IMR-90 (cell line): ENCODE data around the gene LSM12. TPM values are rescaled to one million over a fixed set of nuclear protein-coding genes. Genes with fewer than 3 reads are reported as not detected.

ENCODE experiments used
- ATAC-seq: fragments of 200-7000 bp; cut with Tn5 transposase; 2 replicates; pipeline ENCODE4 v1.9.1; 2020; ENCODE audit warnings: low read depth, mild to moderate bottlenecking, moderate library complexity
- BruUV-seq: library from RNA; stranded (reverse); fragments of 400-500 nt; replicated peaks from 2 replicates; lab custom pipeline; 2021; lab: Mats Ljungman, UMichigan
- CTCF ChIA-PET: fragments of 300-600 bp; formaldehyde crosslinking; extraction: SDS; loops from one replicate; lab custom pipeline; 2021; ENCODE audit warnings: antibody characterized with exemption; lab: Yijun Ruan, JAX
- POLR2A ChIA-PET: fragments of 300-600 bp; sonication (Branson Sonifier 250); formaldehyde crosslinking; loops from one replicate; lab custom pipeline; 2022; ENCODE audit warnings: antibody characterized with exemption; ENCODE audit not compliant: unreplicated experiment; lab: Charles Lee
- DNase-seq: peaks from one replicate; pipeline ENCODE4 v3.0.0; 2013
- H2AFZ ChIP-seq: replicated peaks from 2 replicates; pipeline ENCODE3; 2013; ENCODE audit warnings: low read length, mild to moderate bottlenecking; ENCODE audit not compliant: poor library complexity
- H2AK5ac ChIP-seq: 2 replicates; pipeline ENCODE4 v1.6.1; 2013; ENCODE audit warnings: low read depth, low read length, inconsistent platforms
- H2AK9ac ChIP-seq: replicated peaks from 2 replicates; pipeline ENCODE3; 2013; ENCODE audit warnings: mild to moderate bottlenecking, low read depth, low read length, moderate library complexity; ENCODE audit not compliant: poor library complexity
- H2BK120ac ChIP-seq: 2 replicates; pipeline ENCODE4 v1.6.1; 2013; ENCODE audit warnings: low read depth, low read length, inconsistent platforms
- H2BK15ac ChIP-seq: 3 replicates; pipeline ENCODE4 v1.6.1; 2013; ENCODE audit warnings: low read depth, low read length, inconsistent platforms
- H2BK20ac ChIP-seq: 2 replicates; pipeline ENCODE4 v1.6.1; 2013; ENCODE audit warnings: low read depth, mild to moderate bottlenecking, inconsistent platforms, low read length, moderate library complexity
- H2BK5ac ChIP-seq: 2 replicates; pipeline ENCODE4 v1.6.1; 2013; ENCODE audit warnings: mild to moderate bottlenecking, low read depth, low read length, inconsistent platforms; ENCODE audit not compliant: poor library complexity, severe bottlenecking
- H3K14ac ChIP-seq: replicated peaks from 2 replicates; pipeline ENCODE4 v1.6.1; 2013; ENCODE audit warnings: low read depth, low read length, inconsistent platforms
- H3K18ac ChIP-seq: 2 replicates; pipeline ENCODE4 v1.6.1; 2013; ENCODE audit warnings: low read depth, low read length, control low read depth
- H3K23ac ChIP-seq: 2 replicates; pipeline ENCODE4 v1.6.1; 2013; ENCODE audit warnings: low read depth, low read length, inconsistent platforms
- H3K27ac ChIP-seq: 2 replicates; pipeline ENCODE4 v1.5.1; 2013; ENCODE audit warnings: mild to moderate bottlenecking, control low read depth, low read length; ENCODE audit not compliant: insufficient read depth
- H3K27me3 ChIP-seq: 2 replicates; pipeline ENCODE4 v1.6.1; 2013; ENCODE audit warnings: low read length; ENCODE audit not compliant: control insufficient read depth, insufficient read depth
- H3K36me3 ChIP-seq: 2 replicates; pipeline ENCODE4 v1.6.1; 2013; ENCODE audit warnings: low read length, mixed read lengths; ENCODE audit not compliant: control insufficient read depth, insufficient read depth
- H3K4ac ChIP-seq: 2 replicates; pipeline ENCODE4 v1.6.1; 2013; ENCODE audit warnings: low read depth, low read length, inconsistent platforms
- H3K4me1 ChIP-seq: 2 replicates; pipeline ENCODE4 v1.6.1; 2013; ENCODE audit warnings: low read length, mixed read lengths; ENCODE audit not compliant: control insufficient read depth, insufficient read depth
- H3K4me2 ChIP-seq: 2 replicates; pipeline ENCODE4 v1.6.1; 2013; ENCODE audit warnings: low read depth, mild to moderate bottlenecking, control low read depth, low read length, moderate library complexity
- H3K4me3 ChIP-seq: 2 replicates; pipeline ENCODE4 v1.5.1; 2013; ENCODE audit warnings: low read depth, mild to moderate bottlenecking, control low read depth, low read length, moderate library complexity; ENCODE audit not compliant: insufficient read depth
- H3K56ac ChIP-seq: 2 replicates; pipeline ENCODE4 v1.6.1; 2013; ENCODE audit warnings: low read length, inconsistent platforms; ENCODE audit not compliant: insufficient read depth; ENCODE audit errors: extremely low read depth
- H3K79me1 ChIP-seq, 2 experiments: 2 replicates each; pipeline ENCODE4 v1.6.1; 2013; ENCODE audit warnings: low read length in 2 of 2, inconsistent platforms in 1 of 2, low read depth in 1 of 2
- H3K9ac ChIP-seq: 2 replicates; pipeline ENCODE4 v1.6.1; 2013; ENCODE audit warnings: low read depth, low read length, control low read depth
- H3K9me1 ChIP-seq: 2 replicates; pipeline ENCODE4 v1.6.1; 2013; ENCODE audit warnings: low read length, inconsistent platforms; ENCODE audit not compliant: insufficient read depth
- H3K9me3 ChIP-seq: 2 replicates; pipeline ENCODE4 v1.6.1; 2013; ENCODE audit warnings: low read length; ENCODE audit not compliant: control insufficient read depth, insufficient read depth
- H4K20me1 ChIP-seq: 2 replicates; pipeline ENCODE4 v1.6.1; 2013; ENCODE audit warnings: low read length, inconsistent platforms; ENCODE audit not compliant: insufficient read depth
- H4K5ac ChIP-seq: 2 replicates; pipeline ENCODE4 v1.6.1; 2013; ENCODE audit warnings: mild to moderate bottlenecking, low read depth, low read length, control low read depth
- H4K8ac ChIP-seq, 2 experiments: 2 replicates each; pipeline ENCODE4 v1.6.1; 2013; ENCODE audit warnings: low read depth in 2 of 2, low read length in 2 of 2, control low read depth in 1 of 2, inconsistent platforms in 1 of 2
- H4K91ac ChIP-seq: 2 replicates; pipeline ENCODE4 v1.6.1; 2013; ENCODE audit warnings: low read depth, low read length, inconsistent platforms; ENCODE audit not compliant: insufficient read depth
- NFE2L2 ChIP-seq: fragments of 150-350 bp; IDR thresholded peaks from 2 replicates; pipeline ENCODE4 v1.6.1; 2016; ENCODE audit warnings: low read depth, mild to moderate bottlenecking, low read length
- RFX5 ChIP-seq: IDR thresholded peaks from 2 replicates; pipeline ENCODE4 v1.8.0; 2012; ENCODE audit warnings: low read depth, mild to moderate bottlenecking, low read length, moderate library complexity
- WGBS, 2 experiments: methylation state at CpG; one replicate each; pipeline versions ENCODE4 v1.1.5 to v1.1.7; 2013; ENCODE audit warnings: missing lambda C conversion rate in 2 of 2; ENCODE audit not compliant: insufficient read length in 1 of 2; ENCODE audit errors: extremely low coverage in 2 of 2; 5-methylcytosine and 5-hydroxymethylcytosine counted together
- dilution Hi-C: fragments of 300-500 bp; cut with HindIII; formaldehyde crosslinking; loops from one replicate; pipeline ENCODE4 v1.14.3; 2018; ENCODE audit warnings: low sequenced_read_pairs; ENCODE audit not compliant: unreplicated experiment
- in situ Hi-C: fragments of 300-500 bp; cut with MboI; formaldehyde crosslinking; loops from 3 replicates; pipeline ENCODE4 v1.14.3; 2019; ENCODE audit warnings: low sequenced_read_pairs, inconsistent platforms, mixed read lengths
- intact Hi-C: fragments of 100-400 bp; cut with micrococcal nuclease; formaldehyde crosslinking; loops from 2 replicates; pipeline ENCODE4 v1.10.0; 2022
- polyA plus RNA-seq, 3 experiments: library from polyadenylated mRNA; depleted of rRNA; stranded (reverse); fragments of >200 nt; gene quantifications; 2 replicates each; pipeline ENCODE4 v1.2.3, GENCODE V29; 2012; ENCODE audit warnings: low replicate concordance in 1 of 3
- total RNA-seq: library from RNA; depleted of rRNA; stranded (reverse); fragments of >200 nt; gene quantifications from 2 replicates; pipeline ENCODE4 v1.2.3, GENCODE V29; 2012
- TF ChIP-seq, protein P1 (sequence below): conservative IDR thresholded peaks from 2 replicates; pipeline ENCODE4 v1.5.1; 2012; ENCODE audit warnings: mild to moderate bottlenecking, low read depth, low read length, improper control_type of control experiment

LSM12 gene
- total and polyA plus RNA-seq, 2 of the 4 experiments (the other 2 are of a cell fraction): 38.0 to 41.0 TPM

DNA sequence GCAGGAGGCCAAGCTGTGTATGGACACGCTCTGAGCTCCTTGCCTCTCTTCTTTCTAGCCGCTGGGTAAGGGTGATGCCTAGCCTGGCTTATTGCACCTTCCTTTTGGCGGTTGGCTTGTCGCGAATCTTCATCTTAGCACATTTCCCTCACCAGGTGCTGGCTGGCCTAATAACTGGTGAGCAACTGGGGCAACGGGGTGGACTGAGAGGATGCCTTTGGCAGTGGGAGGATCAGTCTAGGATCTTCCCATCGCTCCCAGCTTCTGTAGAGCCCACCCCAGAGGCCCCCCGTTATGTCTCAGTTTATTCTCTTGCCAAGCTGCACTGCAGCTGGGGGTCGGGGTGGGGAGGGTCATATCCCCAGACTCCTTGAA, 8.4 kb upstream of the LSM12 start (continued):
- TF ChIP-seq, protein P1, sequence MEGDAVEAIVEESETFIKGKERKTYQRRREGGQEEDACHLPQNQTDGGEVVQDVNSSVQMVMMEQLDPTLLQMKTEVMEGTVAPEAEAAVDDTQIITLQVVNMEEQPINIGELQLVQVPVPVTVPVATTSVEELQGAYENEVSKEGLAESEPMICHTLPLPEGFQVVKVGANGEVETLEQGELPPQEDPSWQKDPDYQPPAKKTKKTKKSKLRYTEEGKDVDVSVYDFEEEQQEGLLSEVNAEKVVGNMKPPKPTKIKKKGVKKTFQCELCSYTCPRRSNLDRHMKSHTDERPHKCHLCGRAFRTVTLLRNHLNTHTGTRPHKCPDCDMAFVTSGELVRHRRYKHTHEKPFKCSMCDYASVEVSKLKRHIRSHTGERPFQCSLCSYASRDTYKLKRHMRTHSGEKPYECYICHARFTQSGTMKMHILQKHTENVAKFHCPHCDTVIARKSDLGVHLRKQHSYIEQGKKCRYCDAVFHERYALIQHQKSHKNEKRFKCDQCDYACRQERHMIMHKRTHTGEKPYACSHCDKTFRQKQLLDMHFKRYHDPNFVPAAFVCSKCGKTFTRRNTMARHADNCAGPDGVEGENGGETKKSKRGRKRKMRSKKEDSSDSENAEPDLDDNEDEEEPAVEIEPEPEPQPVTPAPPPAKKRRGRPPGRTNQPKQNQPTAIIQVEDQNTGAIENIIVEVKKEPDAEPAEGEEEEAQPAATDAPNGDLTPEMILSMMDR: no peak
- no peak for TF ChIP-seq RFX5

DNA sequence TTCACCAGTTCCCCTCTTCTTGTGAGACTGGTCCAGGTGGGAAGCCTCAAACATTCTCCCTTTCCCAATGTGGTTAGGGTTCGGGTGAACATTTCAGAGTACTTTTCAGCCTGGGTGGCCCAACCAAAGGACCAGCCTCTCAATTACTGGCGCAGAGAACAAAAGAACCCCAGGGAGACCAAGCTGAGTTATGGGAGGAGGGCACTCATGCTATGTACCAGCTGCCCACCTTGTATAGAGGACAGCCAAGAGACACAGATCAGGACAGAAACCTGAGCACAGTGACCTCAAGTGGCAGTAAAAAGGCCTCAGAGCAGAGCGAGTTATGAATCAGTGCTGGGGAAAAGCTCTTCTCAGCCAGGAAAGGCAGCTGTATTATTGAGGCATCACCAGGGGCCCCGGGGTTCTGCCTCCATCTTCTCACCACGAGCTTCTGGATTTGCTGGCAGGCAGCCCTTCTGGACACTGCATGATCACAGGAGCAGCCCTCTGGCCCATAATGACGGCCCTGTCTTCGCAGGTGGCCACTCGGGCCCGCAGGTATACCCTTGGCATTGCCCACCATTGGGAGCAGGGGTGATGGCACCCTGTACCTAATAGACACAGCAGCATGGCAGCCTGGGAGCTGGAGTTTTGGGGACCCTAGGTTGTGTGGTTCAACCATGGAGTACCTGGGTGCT, 7.9 kb upstream of the LSM12 start:
- WGBS, 2 experiments: 54% methylated on average over 3 of the region's 9 CpGs; no CpG with 5 or more reads in 1 of the 2 experiments
- in situ Hi-C loops: no loop called here

More for the DNA sequence above, 7.9 kb upstream of the LSM12 start:
- no peak overlapping the region for H3K9ac ChIP-seq
- H3K23ac ChIP-seq: no peak overlapping the region
- H2BK15ac ChIP-seq: no peak overlapping the region
- H3K27me3 ChIP-seq: no peaks in the 10 kb centered on the region
- no peak overlapping the region for H3K4me3 ChIP-seq
- no peak overlapping the region for H2AK5ac ChIP-seq
- H3K9me3 ChIP-seq: no peaks in the 10 kb centered on the region
- no peak overlapping the region for H2BK5ac ChIP-seq
- peaks cover 36% of the 10 kb centered on the region for H3K36me3 ChIP-seq
- H2BK20ac ChIP-seq: no peak overlapping the region
- ATAC-seq (no peak), DNase-seq (peak; percentile 39)
- H3K27ac ChIP-seq: no peak overlapping the region
- H3K9me1 ChIP-seq: peaks cover 6% of the 10 kb centered on the region
- peaks cover 16 to 65% of the 10 kb centered on the region in 2 experiments; a peak in 3 of 4 replicates for H3K79me1 ChIP-seq
- no peak overlapping the region for H3K56ac ChIP-seq
- H3K4me2 ChIP-seq: no peak overlapping the region
- H2AK9ac ChIP-seq: peak overlapping the region; percentile 18
- H4K20me1 ChIP-seq: 0 out of 2 replicates have a peak, but pooled peaks cover 6% of the 10 kb centered on the region
- H4K5ac ChIP-seq: no peak overlapping the region
- H3K4me1 ChIP-seq: peaks cover 24% of the 10 kb centered on the region
- POLR2A ChIA-PET: no interaction called here
- H3K4ac ChIP-seq: no peak overlapping the region
- H4K91ac ChIP-seq: no peak overlapping the region
- no peak overlapping the region for H3K14ac ChIP-seq
- no TSS peak for BruUV-seq
- CTCF ChIA-PET: interaction anchor here (0.9 kb wide), 1 partner anchor 42 kb away, joined by 5 read pairs; no protein-coding TSS in a partner anchor
- intact Hi-C loops (no loop called here), dilution Hi-C loops (no loop called here)
- H3K18ac ChIP-seq: no peak overlapping the region
- H2AFZ ChIP-seq: no peak overlapping the region
- no peak overlapping the region for H4K8ac ChIP-seq
- no peak overlapping the region for H2BK120ac ChIP-seq
- TF ChIP-seq, protein P1: 0 out of 2 replicates have a peak, but pooled peaks have one; percentile 5
- TF ChIP-seq NFE2L2: no peak
